ENCODE measurements around the gene PRSS27.
"Not testable (repeated sequence)": the region's sequence is repeated elsewhere in the genome, so short reads cannot be mapped to it uniquely, and the experiment has no call there.

The PRSS27 gene

DNA sequence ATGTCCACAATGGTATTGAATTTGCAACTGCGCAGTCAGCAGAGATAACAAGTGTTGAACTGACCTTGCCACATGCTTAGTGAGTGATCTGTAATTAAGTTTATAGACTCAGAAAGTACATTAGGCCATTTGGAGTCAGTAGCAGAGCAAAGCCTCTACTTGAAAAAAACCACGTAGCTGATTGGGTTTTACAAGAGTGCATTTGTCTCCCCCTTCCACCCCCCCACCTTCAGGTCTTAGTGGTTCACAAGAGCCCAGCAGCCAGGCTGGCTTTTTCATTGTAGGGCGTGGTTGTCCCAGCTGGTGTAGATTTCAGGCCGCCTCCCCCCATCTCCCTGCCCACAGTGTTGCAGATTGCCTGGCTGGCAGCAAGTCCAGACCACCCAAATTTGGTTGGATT, 40.1 kb downstream of the PRSS27 start:
- not testable (repeated sequence) for H3K36me3 ChIP-seq (ENCODE audit: insufficient read depth, low read length); H3K9ac ChIP-seq (ENCODE audit: low read length); H3K4me2 ChIP-seq (ENCODE audit: low read length); H4K20me1 ChIP-seq (ENCODE audit: insufficient read depth, low read length); H3K9me2 ChIP-seq (ENCODE audit: low read depth, low read length); H2AFZ ChIP-seq (ENCODE audit: low read length); H3K79me2 ChIP-seq (ENCODE audit: insufficient read depth, low read length); H3F3A ChIP-seq (ENCODE audit: insufficient read depth, low read length); H3K27ac ChIP-seq (ENCODE audit: low read depth, low read length, poor library complexity, severe bottlenecking); H3K9me3 ChIP-seq (ENCODE audit: low read length); H3K4me3 ChIP-seq (ENCODE audit: low read depth, low read length, poor library complexity, severe bottlenecking); H3K27me3 ChIP-seq (ENCODE audit: insufficient read depth, low read length)
- peaks cover 11% of the 10 kb centered on the region for H3K4me1 ChIP-seq (ENCODE audit: insufficient read depth, low read length, severe bottlenecking)

DNA sequence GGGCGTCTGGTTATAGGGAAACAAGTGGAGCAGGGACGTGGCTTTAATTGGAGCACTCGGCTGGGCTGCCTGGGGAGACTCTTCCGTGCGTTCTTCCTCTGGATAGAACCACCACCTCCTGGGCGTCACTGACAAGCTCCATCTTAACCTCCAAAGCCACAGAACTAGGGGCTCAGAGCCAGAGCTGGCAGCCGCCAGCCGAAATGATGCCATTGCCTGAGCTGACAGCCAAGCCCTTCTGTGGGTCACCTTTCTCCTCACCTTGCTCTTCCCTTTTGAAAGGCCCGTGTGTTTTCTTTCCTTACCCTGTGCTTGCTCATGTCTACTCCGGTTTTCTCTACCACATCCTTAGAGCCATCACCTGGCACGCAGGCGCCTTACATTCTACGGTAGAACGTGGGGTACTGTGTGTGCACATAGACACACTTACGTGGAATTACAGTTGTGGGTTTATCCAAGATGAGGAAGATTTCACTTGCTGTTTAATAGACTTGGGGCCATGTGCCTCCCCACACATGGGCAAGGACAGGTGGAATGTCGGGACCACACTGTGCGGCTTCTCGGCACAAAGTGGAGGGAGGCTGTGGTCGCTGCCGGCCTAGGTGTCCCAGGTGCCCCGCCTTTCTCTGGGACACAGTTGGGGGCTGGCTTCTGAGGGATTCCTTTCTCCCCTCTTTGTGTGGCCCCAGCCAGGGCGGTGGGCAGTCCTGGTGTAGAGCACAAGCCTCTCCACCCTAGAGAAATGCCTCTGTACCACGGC, 41.6 kb downstream of the PRSS27 start:
- H3K4me1 ChIP-seq (ENCODE audit: insufficient read depth, low read length, severe bottlenecking) = peaks cover 16% of the 10 kb centered on the region
- not testable (repeated sequence) for H3K9ac ChIP-seq (ENCODE audit: low read length); H4K20me1 ChIP-seq (ENCODE audit: insufficient read depth, low read length); H3K79me2 ChIP-seq (ENCODE audit: insufficient read depth, low read length); H3K9me2 ChIP-seq (ENCODE audit: low read depth, low read length); H3K4me3 ChIP-seq (ENCODE audit: low read depth, low read length, poor library complexity, severe bottlenecking); H3K27ac ChIP-seq (ENCODE audit: low read depth, low read length, poor library complexity, severe bottlenecking); H3K9me3 ChIP-seq (ENCODE audit: low read length); H3K27me3 ChIP-seq (ENCODE audit: insufficient read depth, low read length); H3K36me3 ChIP-seq (ENCODE audit: insufficient read depth, low read length); H3F3A ChIP-seq (ENCODE audit: insufficient read depth, low read length); H2AFZ ChIP-seq (ENCODE audit: low read length); H3K4me2 ChIP-seq (ENCODE audit: low read length)

- not testable (repeated sequence) for H3K36me3 ChIP-seq (ENCODE audit: insufficient read depth, low read length); H3K27ac ChIP-seq (ENCODE audit: low read depth, low read length, poor library complexity, severe bottlenecking); H3K4me2 ChIP-seq (ENCODE audit: low read length)
These were observed 43.1 kb downstream of the PRSS27 start for GRCh38 chr16:2676937-2677336.

GRCh38 chr16:2675714-2676113, 44.3 kb downstream of the PRSS27 start:
- no peak overlapping the region for H3K4me2 ChIP-seq (ENCODE audit: low read length)
- no peaks in the 10 kb centered on the region for H4K20me1 ChIP-seq (ENCODE audit: insufficient read depth, low read length)
- H3K79me2 ChIP-seq (ENCODE audit: insufficient read depth, low read length) = no peaks in the 10 kb centered on the region
- no peak overlapping the region for H2AFZ ChIP-seq (ENCODE audit: low read length)
- no peaks in the 10 kb centered on the region for H3K9me3 ChIP-seq (ENCODE audit: low read length)
- H3K4me3 ChIP-seq (ENCODE audit: low read depth, low read length, poor library complexity, severe bottlenecking) = no peak overlapping the region
- no peak overlapping the region for H3K27ac ChIP-seq (ENCODE audit: low read depth, low read length, poor library complexity, severe bottlenecking)
- H3K4me1 ChIP-seq (ENCODE audit: insufficient read depth, low read length, severe bottlenecking) = peaks cover 19% of the 10 kb centered on the region
- no peaks in the 10 kb centered on the region for H3K27me3 ChIP-seq (ENCODE audit: insufficient read depth, low read length)
- no peaks in the 10 kb centered on the region for H3F3A ChIP-seq (ENCODE audit: insufficient read depth, low read length)
- H3K36me3 ChIP-seq (ENCODE audit: insufficient read depth, low read length) = peaks cover under 1% of the 10 kb centered on the region; the same call in 1 of the 2 replicates
- H3K9me2 ChIP-seq (ENCODE audit: low read depth, low read length) = no peaks in the 10 kb centered on the region
- H3K9ac ChIP-seq (ENCODE audit: low read length) = no peak overlapping the region
- TF ChIP-seq CTCF (IDR thresholded peaks at IDR 0.05; ENCODE audit: low read length) (no peak), EZH2 (IDR thresholded peaks at IDR 0.05; ENCODE audit: borderline replicate concordance, low read length) (no peak)

More at GRCh38 chr16:2676937-2677336, 43.1 kb downstream of the PRSS27 start:
- H3K27me3 ChIP-seq (ENCODE audit: insufficient read depth, low read length); H3K4me3 ChIP-seq (ENCODE audit: low read depth, low read length, poor library complexity, severe bottlenecking); H2AFZ ChIP-seq (ENCODE audit: low read length); H3F3A ChIP-seq (ENCODE audit: insufficient read depth, low read length); H3K9ac ChIP-seq (ENCODE audit: low read length); H3K79me2 ChIP-seq (ENCODE audit: insufficient read depth, low read length); H3K9me2 ChIP-seq (ENCODE audit: low read depth, low read length); H3K9me3 ChIP-seq (ENCODE audit: low read length); H4K20me1 ChIP-seq (ENCODE audit: insufficient read depth, low read length): not testable (repeated sequence)
- peaks cover 19% of the 10 kb centered on the region for H3K4me1 ChIP-seq (ENCODE audit: insufficient read depth, low read length, severe bottlenecking)
